WTC11 (cell line): ENCODE data around the gene SLC49A3.

Source experiments
- ATF3 ChIP-seq: sonication (generic); formaldehyde crosslinking; conservative IDR thresholded peaks from 2 replicates; pipeline ENCODE4 v1.8.1; 2022; ENCODE audit warnings: mild to moderate bottlenecking, missing genetic modification reagents
- CTCF ChIP-seq: fragments of 200-600 bp; IDR thresholded peaks from 2 replicates; pipeline ENCODE4 v1.8.0; 2022; ENCODE audit warnings: antibody characterized with exemption
- ESRRA ChIP-seq: sonication (generic); formaldehyde crosslinking; IDR thresholded peaks from 2 replicates; pipeline ENCODE4 v1.8.1; 2022; ENCODE audit warnings: mild to moderate bottlenecking, missing genetic modification reagents, borderline replicate concordance
- NR2C2 ChIP-seq: sonication (generic); formaldehyde crosslinking; IDR thresholded peaks from 2 replicates; pipeline ENCODE4 v1.8.0; 2022; ENCODE audit warnings: mild to moderate bottlenecking, missing genetic modification reagents

DNA sequence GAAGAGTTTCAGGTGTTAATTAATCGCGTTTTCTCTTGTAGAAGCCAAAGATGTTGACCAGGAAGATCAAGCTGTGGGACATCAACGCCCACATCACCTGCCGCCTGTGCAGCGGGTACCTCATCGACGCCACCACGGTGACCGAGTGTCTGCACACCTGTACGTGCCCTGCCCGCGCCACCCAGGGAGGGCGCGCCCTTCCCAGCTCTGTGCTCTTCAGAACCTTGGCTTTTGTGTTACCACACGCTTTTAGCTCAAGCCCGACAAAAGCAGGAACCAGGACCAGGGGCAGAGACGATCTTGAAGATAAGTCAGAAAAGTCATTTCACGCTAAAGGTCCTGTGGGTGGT lies 44.7 kb upstream of the SLC49A3 start:
- TF ChIP-seq NR2C2 (CRISPR knock-in tag) (no peak), CTCF (no peak), ESRRA (CRISPR knock-in tag) (no peak), ATF3 (no peak)
